ENCODE measurements around the gene HUS1.

DNA sequence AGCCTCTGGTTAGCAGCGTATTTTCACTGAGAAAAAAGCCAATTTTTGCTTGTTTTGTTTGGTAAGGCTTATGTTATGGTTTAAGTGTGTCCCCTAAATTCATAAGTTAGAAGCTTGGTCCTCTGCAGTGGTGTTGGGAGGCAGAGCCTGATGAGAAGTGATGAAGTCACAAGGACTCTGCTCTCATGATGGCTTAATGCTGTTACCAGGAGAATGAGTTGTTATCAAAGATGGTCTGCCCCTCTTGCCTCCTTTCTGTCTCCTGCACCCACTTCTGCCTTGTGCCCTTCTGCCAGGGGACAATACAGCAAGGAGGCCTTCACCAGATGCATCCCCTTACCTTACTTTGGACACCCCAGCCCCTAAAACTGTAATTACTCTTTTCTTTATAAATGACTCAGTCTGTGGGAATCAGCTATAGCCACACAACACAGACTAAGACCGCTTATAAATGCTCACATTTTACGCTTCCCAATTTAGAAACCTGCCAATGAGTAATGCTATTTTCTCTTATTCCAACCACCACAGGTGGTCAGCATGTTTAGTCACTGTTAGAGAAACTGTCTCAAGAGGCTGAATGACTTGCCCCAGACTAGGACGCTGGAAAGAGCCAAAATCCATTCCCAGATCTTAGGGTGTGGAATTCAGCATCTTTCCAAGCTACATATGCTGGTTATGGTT is 25.0 kb downstream of the HUS1 start:
- no peak for TF ChIP-seq POLR2AphosphoS5 (IDR thresholded peaks at IDR 0.05; ENCODE audit: low read depth)
- TF ChIP-seq, protein P1, sequence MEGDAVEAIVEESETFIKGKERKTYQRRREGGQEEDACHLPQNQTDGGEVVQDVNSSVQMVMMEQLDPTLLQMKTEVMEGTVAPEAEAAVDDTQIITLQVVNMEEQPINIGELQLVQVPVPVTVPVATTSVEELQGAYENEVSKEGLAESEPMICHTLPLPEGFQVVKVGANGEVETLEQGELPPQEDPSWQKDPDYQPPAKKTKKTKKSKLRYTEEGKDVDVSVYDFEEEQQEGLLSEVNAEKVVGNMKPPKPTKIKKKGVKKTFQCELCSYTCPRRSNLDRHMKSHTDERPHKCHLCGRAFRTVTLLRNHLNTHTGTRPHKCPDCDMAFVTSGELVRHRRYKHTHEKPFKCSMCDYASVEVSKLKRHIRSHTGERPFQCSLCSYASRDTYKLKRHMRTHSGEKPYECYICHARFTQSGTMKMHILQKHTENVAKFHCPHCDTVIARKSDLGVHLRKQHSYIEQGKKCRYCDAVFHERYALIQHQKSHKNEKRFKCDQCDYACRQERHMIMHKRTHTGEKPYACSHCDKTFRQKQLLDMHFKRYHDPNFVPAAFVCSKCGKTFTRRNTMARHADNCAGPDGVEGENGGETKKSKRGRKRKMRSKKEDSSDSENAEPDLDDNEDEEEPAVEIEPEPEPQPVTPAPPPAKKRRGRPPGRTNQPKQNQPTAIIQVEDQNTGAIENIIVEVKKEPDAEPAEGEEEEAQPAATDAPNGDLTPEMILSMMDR (IDR thresholded peaks at IDR 0.05; ENCODE audit: insufficient read depth, low read length), result no peak

Measured in HL-60 (cell line).